Inferior parietal cortex (tissue), 1 donor: ENCODE data around the gene EIF2B2.

Source experiments
- DNase-seq: peaks from one replicate; pipeline ENCODE4 v3.0.0-alpha.2; 2016; ENCODE audit errors: extremely low spot score

EIF2B2 gene

GRCh38 chr14:75002392-75003249, at the start of gene EIF2B2:
EIF2B2 (plus strand) TSS chr14:75002921; CDS start chr14:75002991, 70 bp downstream.
- peak; percentile 94 for DNase-seq

- no peak for DNase-seq
Measured at GRCh38 chr14:74953686-74954085, 49.0 kb upstream of the EIF2B2 start.

GRCh38 chr14:74954232-74954946, 48.3 kb upstream of the EIF2B2 start:
- DNase-seq = no peak

- no peak for DNase-seq
Measured at GRCh38 chr14:74954947-74955228, 47.8 kb upstream of the EIF2B2 start.

- no peak for DNase-seq
Measured at GRCh38 chr14:74955229-74956026, 47.3 kb upstream of the EIF2B2 start, which contains the start of gene PGF. PGF (minus strand) TSS chr14:74955597; CDS start chr14:74955242, 355 bp downstream.

- DNase-seq = no peak
Measured at GRCh38 chr14:74956027-74956279, 46.8 kb upstream of the EIF2B2 start.

- no peak for DNase-seq
Measured at GRCh38 chr14:74956280-74957072, 46.2 kb upstream of the EIF2B2 start.

- DNase-seq = no peak
Measured at GRCh38 chr14:74959596-74960180, 43.0 kb upstream of the EIF2B2 start.

- no peak for DNase-seq
Measured at GRCh38 chr14:74960736-74961135, 42.0 kb upstream of the EIF2B2 start.

GRCh38 chr14:74961238-74961911, 41.3 kb upstream of the EIF2B2 start:
- no peak for DNase-seq

- DNase-seq = no peak
Measured at GRCh38 chr14:74962046-74962445, 40.7 kb upstream of the EIF2B2 start.

GRCh38 chr14:74962493-74962892, 40.2 kb upstream of the EIF2B2 start:
- DNase-seq = no peak

- no peak for DNase-seq
Measured at GRCh38 chr14:74963178-74963704, 39.5 kb upstream of the EIF2B2 start.

- no peak for DNase-seq
Measured at GRCh38 chr14:74963705-74964271, 38.9 kb upstream of the EIF2B2 start.

- no peak for DNase-seq
Measured at GRCh38 chr14:74964787-74965485, 37.8 kb upstream of the EIF2B2 start.

- no peak for DNase-seq
Measured at GRCh38 chr14:74965486-74966153, 37.1 kb upstream of the EIF2B2 start.

- no peak for DNase-seq
Measured at GRCh38 chr14:74968811-74969210, 33.9 kb upstream of the EIF2B2 start.

GRCh38 chr14:74973003-74973653, 29.6 kb upstream of the EIF2B2 start:
- DNase-seq = no peak
